HCT116 (cell line): Measurements from ENCODE around the gene MAP4K4. TPM values are rescaled to one million over a fixed set of nuclear protein-coding genes. Genes with fewer than 3 reads are reported as not detected.

Experiments
- ATAC-seq: fragments of 200-7000 bp; cut with Tn5 transposase; 2 replicates; pipeline ENCODE4 v1.9.1; 2020; ENCODE audit warnings: mild to moderate bottlenecking, moderate library complexity
- BruUV-seq: library from RNA; stranded (reverse); fragments of 400-500 nt; replicated peaks from 2 replicates; lab custom pipeline; 2021; lab: Mats Ljungman, UMichigan
- CTCF ChIA-PET: fragments of 300-600 bp; sonication (Branson Sonifier 250); formaldehyde crosslinking; loops from one replicate; lab custom pipeline; 2021; ENCODE audit warnings: antibody characterized with exemption; lab: Charles Lee
- POLR2A ChIA-PET: fragments of 300-600, 350-600 bp; sonication (Branson Sonifier 250); formaldehyde crosslinking; loops from one replicate; lab custom pipeline; 2021; ENCODE audit warnings: antibody characterized with exemption; lab: Charles Lee
- RAD21 ChIA-PET, 2 experiments: fragments of 300-600 bp; sonication (Branson Sonifier 250); formaldehyde crosslinking; loops; one replicate each; lab custom pipeline; 2023; ENCODE audit warnings: low total read pairs in 2 of 2; ENCODE audit not compliant: uncharacterized antibody in 2 of 2, unreplicated experiment in 2 of 2, low non-redundant PET in 1 of 2; lab: Charles Lee
- DNase-seq: peaks from one replicate; pipeline ENCODE4 v3.0.0-alpha.2; 2010; ENCODE audit warnings: low read depth, low spot score
- H2AFZ ChIP-seq: fragments of 200-600 bp; shearing (Covaris generic), sonication (generic); 2 replicates; pipeline ENCODE4 v1.6.1; 2017; ENCODE audit warnings: low read depth, mixed run types, mixed read lengths, antibody characterized with exemption, low read length; ENCODE audit not compliant: poor library complexity, severe bottlenecking
- H3K27ac ChIP-seq: 2 replicates; pipeline ENCODE4 v1.5.1; 2012; ENCODE audit warnings: low read depth, low read length
- H3K27me3 ChIP-seq: fragments of 200-600 bp; sonication (generic); 2 replicates; pipeline ENCODE4 v1.6.1; 2016; ENCODE audit warnings: mixed run types, low read length, mixed read lengths; ENCODE audit not compliant: insufficient read depth
- H3K36me3 ChIP-seq, 2 experiments: fragments of 200-500 bp in 1 of 2; fragments of 200-600 bp in 1 of 2; sonication (Bioruptor generic) in 1 of 2; sonication (generic) in 1 of 2; 2 replicates each; pipeline versions ENCODE4 v1.5.1 to v1.6.1; 2014 to 2016; ENCODE audit warnings: low read length in 2 of 2, inconsistent platforms in 1 of 2, mixed read lengths in 1 of 2, mixed run types in 1 of 2; ENCODE audit not compliant: insufficient read depth in 2 of 2, control insufficient read depth in 1 of 2
- H3K4me1 ChIP-seq, 2 experiments: fragments of 200-600 bp in 1 of 2; sonication (generic) in 1 of 2; 2 replicates each; pipeline versions ENCODE4 v1.5.1 to v1.6.1; 2012 to 2017; ENCODE audit warnings: low read length in 2 of 2, inconsistent platforms in 1 of 2, mild to moderate bottlenecking in 1 of 2, mixed read lengths in 1 of 2, mixed run types in 1 of 2, moderate library complexity in 1 of 2; ENCODE audit not compliant: insufficient read depth in 2 of 2, control insufficient read depth in 1 of 2
- H3K4me2 ChIP-seq: fragments of 200-600 bp; sonication (generic); 2 replicates; pipeline ENCODE4 v1.6.1; 2017; ENCODE audit warnings: mixed run types, low read length, mixed read lengths
- H3K4me3 ChIP-seq, 2 experiments: fragments of 200-600 bp in 1 of 2; sonication (generic) in 1 of 2; replicated peaks in 1 of 2; 2 replicates each; pipeline ENCODE4 v1.5.1; 2011 to 2016; ENCODE audit warnings: low read length in 2 of 2, control low read depth in 1 of 2, low read depth in 1 of 2, mild to moderate bottlenecking in 1 of 2, mixed read lengths in 1 of 2, mixed run types in 1 of 2
- H3K79me2 ChIP-seq: fragments of 200-600 bp; sonication (generic); 2 replicates; pipeline ENCODE4 v1.6.1; 2017; ENCODE audit warnings: mild to moderate bottlenecking, mixed run types, low read length, moderate library complexity, mixed read lengths; ENCODE audit not compliant: insufficient read depth
- H3K9ac ChIP-seq: fragments of 200-600 bp; sonication (generic); 2 replicates; pipeline ENCODE4 v1.6.1; 2016; ENCODE audit warnings: low read length, mixed read lengths
- H3K9me2 ChIP-seq: fragments of 200-600 bp; sonication (generic), shearing (Covaris generic); 2 replicates; pipeline ENCODE4 v1.6.1; 2017; ENCODE audit warnings: mixed run types, mild to moderate bottlenecking, moderate library complexity; ENCODE audit not compliant: insufficient read depth
- H3K9me3 ChIP-seq, 2 experiments: fragments of 200-500 bp in 1 of 2; fragments of 200-600 bp in 1 of 2; sonication (Bioruptor generic) in 1 of 2; sonication (generic) in 1 of 2; 2 replicates each; pipeline ENCODE4 v1.6.1; 2014 to 2017; ENCODE audit warnings: low read length in 2 of 2, mixed read lengths in 2 of 2, inconsistent platforms in 1 of 2, low read depth in 1 of 2, mild to moderate bottlenecking in 1 of 2, mixed run types in 1 of 2, moderate library complexity in 1 of 2; ENCODE audit not compliant: control insufficient read depth in 1 of 2, insufficient read depth in 1 of 2
- H4K20me1 ChIP-seq: fragments of 200-600 bp; sonication (generic), shearing (Covaris generic); 2 replicates; pipeline ENCODE4 v1.6.1; 2017; ENCODE audit warnings: mixed run types, mild to moderate bottlenecking, moderate library complexity; ENCODE audit not compliant: insufficient read depth
- EGR1 ChIP-seq: IDR thresholded peaks from 2 replicates; pipeline ENCODE4 v1.6.1; 2012; ENCODE audit warnings: low read depth
- EZH2phosphoT487 ChIP-seq: fragments of 200-600 bp; IDR thresholded peaks from 2 replicates; pipeline ENCODE4 v1.6.1; 2018; ENCODE audit warnings: antibody characterized with exemption, borderline replicate concordance
- FOSL1 ChIP-seq: IDR thresholded peaks from 2 replicates; pipeline ENCODE4 v1.6.1; 2012; ENCODE audit warnings: low read depth
- POLR2A ChIP-seq: IDR thresholded peaks from 2 replicates; pipeline ENCODE4 v1.7.0; 2011; ENCODE audit warnings: borderline replicate concordance; ENCODE audit not compliant: insufficient read depth, insufficient read length; ENCODE audit errors: extremely low read depth
- POLR2AphosphoS5 ChIP-seq: IDR thresholded peaks from 2 replicates; pipeline ENCODE4 v1.6.1; 2011; ENCODE audit warnings: mild to moderate bottlenecking, low read depth, low read length, moderate library complexity
- RAD21 ChIP-seq: IDR thresholded peaks from 2 replicates; pipeline ENCODE4 v1.6.1; 2012; ENCODE audit warnings: low read depth, mild to moderate bottlenecking
- SRF ChIP-seq: IDR thresholded peaks from 2 replicates; pipeline ENCODE4 v1.6.1; 2012; ENCODE audit warnings: low read depth
- ZBTB33 ChIP-seq: IDR thresholded peaks from 2 replicates; pipeline ENCODE4 v1.6.1; 2011; ENCODE audit warnings: mild to moderate bottlenecking, low read length, moderate library complexity; ENCODE audit not compliant: insufficient replicate concordance; ENCODE audit errors: extremely low read depth
- intact Hi-C: fragments of 100-400 bp; cut with micrococcal nuclease; formaldehyde crosslinking; loops from 2 replicates; pipeline ENCODE4 v1.10.0; 2022
- total RNA-seq: library from RNA; stranded (reverse); gene quantifications from one replicate; pipeline ENCODE4 v1.2.1, GENCODE V29; 2021; ENCODE audit not compliant: unreplicated experiment

MAP4K4 gene
- total RNA-seq, 1 experiment from 2014 or later = 62.3 TPM

- RAD21 ChIA-PET = no interaction called here
- CTCF ChIA-PET = interaction anchor here (2.5 kb wide), 1 partner anchor 15 kb away, joined by 12 read pairs; no protein-coding TSS in a partner anchor
- no peak for DNase-seq
- POLR2A ChIA-PET = no interaction called here
- no peak overlapping the region for H3K27ac ChIP-seq
- H3K4me3 ChIP-seq = no peak overlapping the region
- peaks cover 6 to 10% of the 10 kb centered on the region in 2 experiments; a peak in 2 of 4 replicates for H3K36me3 ChIP-seq
- intact Hi-C loops = loop anchor here (5.0 kb wide), 1 partner anchor 170 kb away; no protein-coding TSS in a partner anchor
- no peak overlapping the region for H2AFZ ChIP-seq
- no peaks in the 10 kb centered on the region for H3K79me2 ChIP-seq
- H3K4me2 ChIP-seq = no peak overlapping the region
- no peaks in the 10 kb centered on the region for H3K27me3 ChIP-seq
- H4K20me1 ChIP-seq = no peaks in the 10 kb centered on the region
- no peaks in the 10 kb centered on the region for H3K9me2 ChIP-seq
- no peaks in the 10 kb centered on the region for H3K9me3 ChIP-seq
- no TSS peak for BruUV-seq
- H3K9ac ChIP-seq = no peak overlapping the region
- no peak for TF ChIP-seq POLR2A
- TF ChIP-seq RAD21 = no peak
- TF ChIP-seq EGR1 = no peak
- no peak for TF ChIP-seq EZH2phosphoT487
- no peak for TF ChIP-seq SRF
- TF ChIP-seq FOSL1 = no peak
- no peak for TF ChIP-seq POLR2AphosphoS5
- TF ChIP-seq ZBTB33 = no peak
- H3K4me1 ChIP-seq = no peaks in the 10 kb centered on the region
- no peak for ATAC-seq
Measured at GRCh38 chr2:101846973-101847372, 149.5 kb downstream of the MAP4K4 start.
